IMR-90 (cell line): ENCODE results near the gene IGF1R.

Experiments
- CTCF ChIP-seq: conservative IDR thresholded peaks from 2 replicates; pipeline ENCODE4 v1.5.1; 2012; ENCODE audit warnings: mild to moderate bottlenecking, low read depth, low read length, improper control_type of control experiment
- POLR2A ChIP-seq: IDR thresholded peaks from 2 replicates; pipeline ENCODE4 v1.6.1; 2012; ENCODE audit warnings: mild to moderate bottlenecking, low read depth, low read length
- RFX5 ChIP-seq: IDR thresholded peaks from 2 replicates; pipeline ENCODE4 v1.8.0; 2012; ENCODE audit warnings: low read depth, mild to moderate bottlenecking, low read length, moderate library complexity

- TF ChIP-seq CTCF: no peak
- TF ChIP-seq RFX5: no peak
- no peak for TF ChIP-seq POLR2A
Measured at GRCh38 chr15:98669638-98670037, 21.3 kb downstream of the IGF1R start.
